OCI-LY1 (cell line): Measurements from ENCODE around the gene TMEM59.
A peak's percentile ranks its signal among the peaks of the same experiment; 100 is the strongest.

Experiments used
- H2AFZ ChIP-seq: fragments of 200-600 bp; sonication (generic), shearing (Covaris generic); 2 replicates; pipeline ENCODE4 v1.6.0; 2014; ENCODE audit warnings: antibody characterized with exemption, mild to moderate bottlenecking, low read length
- H3F3A ChIP-seq: fragments of 200-600 bp; sonication (generic), shearing (Covaris generic); 2 replicates; pipeline ENCODE4 v1.6.0; 2014; ENCODE audit warnings: mild to moderate bottlenecking, antibody characterized with exemption, low read length, moderate library complexity; ENCODE audit not compliant: insufficient read depth
- H3K27ac ChIP-seq: fragments of 200-600 bp; sonication (generic); 2 replicates; pipeline ENCODE4 v1.5.1; 2014; ENCODE audit warnings: low read length, mixed run types, mild to moderate bottlenecking, low read depth; ENCODE audit not compliant: poor library complexity, severe bottlenecking
- H3K27me3 ChIP-seq: fragments of 200-600 bp; sonication (generic); 2 replicates; pipeline ENCODE4 v1.6.0; 2014; ENCODE audit warnings: antibody characterized with exemption, mild to moderate bottlenecking, low read length, moderate library complexity; ENCODE audit not compliant: insufficient read depth
- H3K36me3 ChIP-seq: fragments of 200-600 bp; sonication (generic); 2 replicates; pipeline ENCODE4 v1.6.1; 2014; ENCODE audit warnings: mild to moderate bottlenecking, antibody characterized with exemption, low read length, moderate library complexity, mixed read lengths; ENCODE audit not compliant: insufficient read depth
- H3K4me1 ChIP-seq: fragments of 200-600 bp; sonication (generic); 2 replicates; pipeline ENCODE4 v1.5.1; 2014; ENCODE audit warnings: mild to moderate bottlenecking, low read length, moderate library complexity; ENCODE audit not compliant: insufficient read depth, severe bottlenecking
- H3K4me2 ChIP-seq: fragments of 200-600 bp; sonication (generic), shearing (Covaris generic); 2 replicates; pipeline ENCODE4 v1.6.1; 2014; ENCODE audit warnings: low read length
- H3K4me3 ChIP-seq: fragments of 200-600 bp; sonication (generic); 2 replicates; pipeline ENCODE4 v1.5.1; 2014; ENCODE audit warnings: low read length, low read depth, mild to moderate bottlenecking, mixed read lengths; ENCODE audit not compliant: poor library complexity, severe bottlenecking
- H3K79me2 ChIP-seq: fragments of 200-600 bp; shearing (Covaris generic); 2 replicates; pipeline ENCODE4 v1.6.1; 2016; ENCODE audit warnings: mixed run types, low read length, mixed read lengths; ENCODE audit not compliant: insufficient read depth
- H3K9ac ChIP-seq: fragments of 200-600 bp; sonication (generic), shearing (Covaris generic); 2 replicates; pipeline ENCODE4 v1.6.1; 2014; ENCODE audit warnings: mild to moderate bottlenecking, low read length, mixed read lengths
- H3K9me2 ChIP-seq: fragments of 200-600 bp; sonication (generic), shearing (Covaris generic); 2 replicates; pipeline ENCODE4 v1.6.1; 2014; ENCODE audit warnings: low read depth, mild to moderate bottlenecking, low read length, mixed read lengths
- H3K9me3 ChIP-seq: fragments of 200-600 bp; shearing (Covaris generic); 2 replicates; pipeline ENCODE4 v1.6.1; 2014; ENCODE audit warnings: low read length, mixed read lengths
- H4K20me1 ChIP-seq: fragments of 200-600 bp; sonication (generic), shearing (Covaris generic); 2 replicates; pipeline ENCODE4 v1.6.0; 2016; ENCODE audit warnings: mild to moderate bottlenecking, low read length; ENCODE audit not compliant: insufficient read depth
- EZH2 ChIP-seq: fragments of 200-600 bp; sonication (generic), shearing (Covaris generic); IDR thresholded peaks from 2 replicates; pipeline ENCODE4 v1.8.0; 2017; ENCODE audit warnings: borderline replicate concordance, mixed run types, mild to moderate bottlenecking, antibody characterized with exemption, low read length, moderate library complexity, mixed read lengths
- TF ChIP-seq, protein P1 (sequence below): fragments of 200-600 bp; sonication (generic), shearing (Covaris generic); IDR thresholded peaks from 2 replicates; pipeline ENCODE4 v1.5.1; 2017; ENCODE audit warnings: mild to moderate bottlenecking, antibody characterized with exemption, low read length, moderate library complexity, mixed read lengths

Gene TMEM59

DNA sequence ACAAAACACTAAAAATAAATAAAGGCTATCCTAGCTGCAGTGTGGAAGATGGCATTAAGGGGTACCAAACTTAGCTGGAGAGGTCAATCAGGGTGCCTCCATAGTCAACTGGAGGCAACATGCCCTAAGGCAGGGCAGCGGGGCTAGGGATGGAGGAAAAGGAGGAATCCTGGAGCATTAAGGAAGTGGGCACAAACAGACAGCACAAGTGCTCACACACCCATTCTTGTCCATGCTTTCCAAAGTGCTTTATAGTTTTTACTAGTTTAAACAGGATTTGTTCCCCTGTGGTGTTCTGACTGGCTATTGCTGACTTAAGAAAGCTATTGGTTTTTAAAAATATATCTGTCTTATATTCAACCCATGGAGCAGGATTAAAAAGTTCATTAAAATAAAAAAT lies 33.8 kb upstream of the TMEM59 start:
- no peak overlapping the region for H3K4me2 ChIP-seq
- peaks cover 8% of the 10 kb centered on the region; the same call in 1 of the 2 replicates for H3K36me3 ChIP-seq
- H3K9ac ChIP-seq = no peak overlapping the region
- TF ChIP-seq EZH2 = no peak
- TF ChIP-seq, protein P1, sequence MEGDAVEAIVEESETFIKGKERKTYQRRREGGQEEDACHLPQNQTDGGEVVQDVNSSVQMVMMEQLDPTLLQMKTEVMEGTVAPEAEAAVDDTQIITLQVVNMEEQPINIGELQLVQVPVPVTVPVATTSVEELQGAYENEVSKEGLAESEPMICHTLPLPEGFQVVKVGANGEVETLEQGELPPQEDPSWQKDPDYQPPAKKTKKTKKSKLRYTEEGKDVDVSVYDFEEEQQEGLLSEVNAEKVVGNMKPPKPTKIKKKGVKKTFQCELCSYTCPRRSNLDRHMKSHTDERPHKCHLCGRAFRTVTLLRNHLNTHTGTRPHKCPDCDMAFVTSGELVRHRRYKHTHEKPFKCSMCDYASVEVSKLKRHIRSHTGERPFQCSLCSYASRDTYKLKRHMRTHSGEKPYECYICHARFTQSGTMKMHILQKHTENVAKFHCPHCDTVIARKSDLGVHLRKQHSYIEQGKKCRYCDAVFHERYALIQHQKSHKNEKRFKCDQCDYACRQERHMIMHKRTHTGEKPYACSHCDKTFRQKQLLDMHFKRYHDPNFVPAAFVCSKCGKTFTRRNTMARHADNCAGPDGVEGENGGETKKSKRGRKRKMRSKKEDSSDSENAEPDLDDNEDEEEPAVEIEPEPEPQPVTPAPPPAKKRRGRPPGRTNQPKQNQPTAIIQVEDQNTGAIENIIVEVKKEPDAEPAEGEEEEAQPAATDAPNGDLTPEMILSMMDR = no peak
- H3K9me3 ChIP-seq = no peaks in the 10 kb centered on the region
- H3K27ac ChIP-seq = no peak overlapping the region
- no peaks in the 10 kb centered on the region for H3F3A ChIP-seq
- H3K9me2 ChIP-seq = no peaks in the 10 kb centered on the region
- no peak overlapping the region for H2AFZ ChIP-seq
- no peaks in the 10 kb centered on the region for H4K20me1 ChIP-seq
- H3K27me3 ChIP-seq = no peaks in the 10 kb centered on the region
- no peak overlapping the region for H3K4me3 ChIP-seq
- no peaks in the 10 kb centered on the region for H3K4me1 ChIP-seq
- no peaks in the 10 kb centered on the region for H3K79me2 ChIP-seq

DNA sequence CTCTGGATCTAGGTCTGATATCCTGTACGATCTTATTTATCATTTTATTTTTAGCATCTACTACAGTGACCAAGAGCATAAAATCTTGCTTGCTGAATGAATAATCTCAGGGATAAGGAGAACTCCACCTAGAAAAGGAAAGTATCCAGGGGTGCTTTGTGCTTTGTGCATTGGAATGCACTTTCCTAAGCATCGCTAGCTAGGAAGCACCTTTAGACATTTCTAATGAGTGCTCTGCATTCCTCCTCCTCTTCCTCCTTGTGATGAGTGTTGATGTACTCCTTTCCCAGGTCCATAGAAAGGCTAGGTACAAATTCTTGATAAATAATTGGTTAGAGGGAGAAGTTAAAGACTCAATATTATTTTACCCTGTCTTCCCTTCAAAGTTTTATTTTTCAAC lies 31.8 kb upstream of the TMEM59 start:
- H3K79me2 ChIP-seq = no peaks in the 10 kb centered on the region
- H3F3A ChIP-seq = no peaks in the 10 kb centered on the region
- H3K4me2 ChIP-seq = no peak overlapping the region

DNA sequence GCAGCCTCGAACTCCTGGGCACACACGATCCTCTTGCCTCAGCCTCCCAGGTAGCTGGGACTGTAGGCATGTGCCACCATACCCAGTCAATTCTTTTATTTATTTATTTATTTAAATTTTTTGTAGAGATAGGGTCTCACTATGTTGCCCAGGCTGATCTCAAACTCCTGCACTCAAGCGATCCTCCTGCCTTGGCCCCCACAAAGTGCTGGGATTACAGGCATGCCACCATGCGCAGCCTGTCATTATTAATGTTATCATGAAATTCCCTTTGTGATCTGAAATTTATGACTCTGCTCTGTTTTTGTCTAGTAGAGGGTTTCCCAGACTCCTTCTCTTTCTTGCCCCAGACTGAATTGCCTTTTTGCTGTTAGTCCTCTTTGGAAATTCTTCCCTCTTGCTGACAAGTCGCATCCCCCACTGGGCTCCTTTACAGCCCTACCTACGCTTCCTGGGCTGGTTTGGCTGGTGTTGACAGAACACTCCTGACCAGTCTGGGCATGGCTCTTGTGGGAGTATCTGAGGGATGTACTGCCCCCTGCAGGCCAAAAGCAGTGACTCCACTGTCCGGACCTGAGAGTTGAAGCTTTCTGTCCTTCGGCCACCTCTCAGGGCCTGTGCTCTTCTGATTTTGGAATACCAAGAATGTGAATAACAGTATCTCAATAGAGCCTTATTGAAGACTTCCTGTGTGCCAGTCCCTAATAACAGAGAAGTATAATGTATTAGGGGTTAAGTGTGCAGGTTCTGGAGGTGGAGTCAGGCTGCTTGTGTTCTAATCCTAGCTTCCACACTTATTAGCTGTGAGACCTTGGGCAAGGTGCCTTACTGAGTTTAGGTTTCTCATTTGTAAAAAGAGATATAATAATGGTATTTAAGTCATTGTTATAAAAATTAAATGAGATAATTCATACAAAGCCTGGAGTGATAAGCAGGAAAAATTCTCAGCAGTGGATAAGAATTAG lies 28.6 kb upstream of the TMEM59 start:
- peaks cover 6% of the 10 kb centered on the region for H3K4me1 ChIP-seq
- H3K9me2 ChIP-seq = no peaks in the 10 kb centered on the region
- H3K27me3 ChIP-seq = no peaks in the 10 kb centered on the region
- H3K4me2 ChIP-seq = no peak overlapping the region
- H3K27ac ChIP-seq = no peak overlapping the region
- no peak overlapping the region for H3K4me3 ChIP-seq
- no peaks in the 10 kb centered on the region for H3K9me3 ChIP-seq
- no peaks in the 10 kb centered on the region for H3K79me2 ChIP-seq
- no peak overlapping the region for H2AFZ ChIP-seq
- no peaks in the 10 kb centered on the region for H4K20me1 ChIP-seq
- no peak overlapping the region for H3K9ac ChIP-seq
- H3K36me3 ChIP-seq = 0 out of 2 replicates have a peak, but pooled peaks cover 3% of the 10 kb centered on the region
- no peaks in the 10 kb centered on the region for H3F3A ChIP-seq
- TF ChIP-seq EZH2 = no peak
- TF ChIP-seq, protein P1 = peak; percentile 90

More for the DNA sequence above, 31.8 kb upstream of the TMEM59 start:
- H3K36me3 ChIP-seq = peaks cover 6% of the 10 kb centered on the region; the same call in 1 of the 2 replicates
- no peaks in the 10 kb centered on the region for H4K20me1 ChIP-seq
- H3K27me3 ChIP-seq = no peaks in the 10 kb centered on the region
- no peaks in the 10 kb centered on the region for H3K9me3 ChIP-seq
- H3K4me3 ChIP-seq = no peak overlapping the region
- TF ChIP-seq EZH2 = no peak
- TF ChIP-seq, protein P1 = no peak
- no peaks in the 10 kb centered on the region for H3K4me1 ChIP-seq
- H3K9ac ChIP-seq = no peak overlapping the region
- H2AFZ ChIP-seq = no peak overlapping the region
- H3K9me2 ChIP-seq = no peaks in the 10 kb centered on the region
- H3K27ac ChIP-seq = no peak overlapping the region
